K562 (cell line): ENCODE data around the gene ARL11. TPM values are rescaled to one million over a fixed set of nuclear protein-coding genes. Genes with fewer than 3 reads are reported as not detected.

Experiments
- ATAC-seq: fragments of 200-7000 bp; cut with Tn5 transposase; 3 replicates; pipeline ENCODE4 v1.9.1; 2020; ENCODE audit warnings: moderate library complexity
- BruUV-seq: library from RNA; stranded (reverse); fragments of 400-500 nt; replicated peaks from 2 replicates; lab custom pipeline; 2021; lab: Mats Ljungman, UMichigan
- CTCF ChIA-PET: fragments of 300-600 bp; formaldehyde crosslinking; extraction: SDS; loops from one replicate; lab custom pipeline; 2021; ENCODE audit warnings: low intra/inter-chr PET ratio; lab: Yijun Ruan, JAX
- POLR2A ChIA-PET: fragments of 300-600, 350-650 bp; sonication (Branson Sonifier 250); formaldehyde crosslinking; extraction: SDS; loops from one replicate; lab custom pipeline; 2021; ENCODE audit warnings: antibody characterized with exemption, inconsistent platforms; lab: Yijun Ruan, JAX
- DNase-seq, 4 experiments: peaks; one replicate each; pipeline versions ENCODE4 v3.0.0 to v3.0.0-alpha.2; 2011 to 2018; ENCODE audit warnings: low spot score in 3 of 4, mixed read lengths in 3 of 4; ENCODE audit errors: extremely low read depth in 1 of 4
- FAIRE-seq: peaks from 2 replicates; lab custom pipeline; 2011; peaks lifted over from hg19 to GRCh38; lab: Jason Lieb, UNC
- H2AFZ ChIP-seq: 2 replicates; pipeline ENCODE4 v1.6.0; 2011; ENCODE audit warnings: low read depth, low read length, control low read depth, inconsistent platforms
- H3K27ac ChIP-seq: fragments of 200-600 bp; 3 replicates; pipeline ENCODE4 v1.8.0; 2011; ENCODE audit warnings: low read depth, mild to moderate bottlenecking, control low read depth, inconsistent platforms, low read length, moderate library complexity, mixed read lengths; ENCODE audit errors: extremely low read depth
- H3K27me3 ChIP-seq, 2 experiments: fragments of 300-600 bp in 1 of 2; 2 replicates in 1 of 2; 3 replicates in 1 of 2; pipeline versions ENCODE4 v1.6.0 to v1.8.0; 2011; ENCODE audit warnings: inconsistent platforms in 2 of 2, low read length in 2 of 2, mild to moderate bottlenecking in 1 of 2, mixed read lengths in 1 of 2, moderate library complexity in 1 of 2; ENCODE audit not compliant: control insufficient read depth in 2 of 2, insufficient read depth in 2 of 2
- H3K36me3 ChIP-seq: fragments of 300-600 bp; 3 replicates; pipeline ENCODE4 v1.8.0; 2011; ENCODE audit warnings: mild to moderate bottlenecking, low read length, inconsistent platforms; ENCODE audit not compliant: control insufficient read depth, insufficient read depth
- H3K4me1 ChIP-seq, 2 experiments: fragments of 200-600 bp in 1 of 2; replicated peaks in 1 of 2; 2 replicates in 1 of 2; 3 replicates in 1 of 2; pipeline versions ENCODE4 v1.5.1 to v1.8.0; 2011; ENCODE audit warnings: inconsistent platforms in 2 of 2, low read length in 2 of 2, mild to moderate bottlenecking in 1 of 2, mixed read lengths in 1 of 2, moderate library complexity in 1 of 2; ENCODE audit not compliant: control insufficient read depth in 2 of 2, insufficient read depth in 2 of 2
- H3K4me2 ChIP-seq: 2 replicates; pipeline ENCODE4 v1.6.1; 2011; ENCODE audit warnings: low read length, control low read depth, inconsistent platforms, mixed read lengths; ENCODE audit not compliant: insufficient read depth
- H3K4me3 ChIP-seq: fragments of 200-600 bp; sonication (generic), shearing (Covaris generic); 2 replicates; pipeline ENCODE4 v1.5.1; 2016; ENCODE audit warnings: control low read depth, inconsistent platforms
- H3K79me2 ChIP-seq: fragments of 200-600 bp; 3 replicates; pipeline ENCODE4 v1.8.0; 2011; ENCODE audit warnings: low read length, inconsistent platforms; ENCODE audit not compliant: control insufficient read depth, insufficient read depth
- H3K9ac ChIP-seq, 2 experiments: 2 replicates each; pipeline versions ENCODE4 v1.6.0 to v1.6.1; 2011; ENCODE audit warnings: low read depth in 2 of 2, low read length in 2 of 2, control low read depth in 1 of 2, inconsistent platforms in 1 of 2, mild to moderate bottlenecking in 1 of 2, mixed read lengths in 1 of 2; ENCODE audit not compliant: insufficient read depth in 1 of 2
- H3K9me1 ChIP-seq: one replicate; pipeline ENCODE4 v1.6.0; 2011; ENCODE audit warnings: inconsistent platforms, mild to moderate bottlenecking, low read length, moderate library complexity; ENCODE audit not compliant: control insufficient read depth, insufficient read depth
- H3K9me3 ChIP-seq: replicated peaks from 2 replicates; pipeline ENCODE4 v1.5.1; 2011; ENCODE audit warnings: low read depth, low read length, inconsistent platforms; ENCODE audit not compliant: control insufficient read depth, insufficient read depth
- H4K20me1 ChIP-seq: replicated peaks from 2 replicates; pipeline ENCODE4 v1.6.1; 2011; ENCODE audit warnings: low read length, inconsistent platforms, mixed read lengths; ENCODE audit not compliant: control insufficient read depth, insufficient read depth
- BCOR ChIP-seq: fragments of 450-650 bp; IDR thresholded peaks from 2 replicates; pipeline ENCODE4 v1.6.1; 2016
- ESRRB ChIP-seq: fragments of 250-450 bp; sonication (Bioruptor Pico); IDR thresholded peaks from 2 replicates; pipeline ENCODE4 v1.5.0; 2020; ENCODE audit warnings: mild to moderate bottlenecking, moderate library complexity, borderline replicate concordance
- ILK ChIP-seq: fragments of 450-650 bp; IDR thresholded peaks from 2 replicates; pipeline ENCODE4 v1.6.1; 2016; ENCODE audit warnings: missing genetic modification characterization, low read depth, mild to moderate bottlenecking, missing compliant biosample characterization, moderate library complexity, borderline replicate concordance
- KHSRP ChIP-seq: fragments of 450-650 bp; IDR thresholded peaks from 2 replicates; pipeline ENCODE4 v1.6.1; 2017
- PTBP1 ChIP-seq: fragments of 200-400 bp; formaldehyde crosslinking; IDR thresholded peaks from 2 replicates; pipeline ENCODE4 v1.6.1; 2017; ENCODE audit warnings: low read depth, low read length
- REST ChIP-seq, 2 experiments: fragments of 450-650 bp; formaldehyde crosslinking in 1 of 2; IDR thresholded peaks; 2 replicates each; pipeline versions ENCODE4 v1.4.0 to v1.6.1; 2014 to 2020; ENCODE audit warnings: mild to moderate bottlenecking in 2 of 2, borderline replicate concordance in 1 of 2, low read depth in 1 of 2
- SNIP1 ChIP-seq: fragments of 450-650 bp; IDR thresholded peaks from 2 replicates; pipeline ENCODE4 v1.7.1; 2017; ENCODE audit warnings: low read depth, mild to moderate bottlenecking
- U2AF2 ChIP-seq: fragments of 200-400 bp; formaldehyde crosslinking; optimal IDR thresholded peaks from 2 replicates; pipeline ENCODE3; 2017; ENCODE audit warnings: low read depth, mild to moderate bottlenecking, low read length
- ZNF174 ChIP-seq: fragments of 250-450 bp; sonication (Bioruptor Pico); IDR thresholded peaks from 2 replicates; pipeline ENCODE4 v1.4.0; 2020; ENCODE audit warnings: mild to moderate bottlenecking
- ZNF184 ChIP-seq: sonication (generic); formaldehyde crosslinking; IDR thresholded peaks from 2 replicates; pipeline ENCODE4 v1.5.0; 2020; ENCODE audit warnings: missing genetic modification reagents
- ZNF282 ChIP-seq: sonication (generic); formaldehyde crosslinking; IDR thresholded peaks from 2 replicates; pipeline ENCODE4 v1.8.1; 2023; ENCODE audit warnings: missing genetic modification reagents
- ZNF316 ChIP-seq: fragments of 450-650 bp; IDR thresholded peaks from 2 replicates; pipeline ENCODE4 v1.6.1; 2016
- WGBS: fragments of 100-300 bp; shearing (Covaris generic); methylation state at CpG from one replicate; pipeline ENCODE4 v1.1.6; 2016; ENCODE audit warnings: low coverage, mixed read lengths; ENCODE audit not compliant: insufficient coverage; ENCODE audit errors: missing lambda C conversion rate; 5-methylcytosine and 5-hydroxymethylcytosine counted together
- in situ Hi-C: fragments of 300-500 bp; cut with MboI; formaldehyde crosslinking; loops from 4 replicates; pipeline ENCODE4 v1.15.0; 2018; ENCODE audit warnings: inconsistent platforms, mixed read lengths
- intact Hi-C: fragments of 100-400 bp; cut with micrococcal nuclease; formaldehyde crosslinking; loops from 2 replicates; pipeline ENCODE4 v1.14.2; 2022
- polyA plus RNA-seq, 8 experiments: library from polyadenylated mRNA; depleted of rRNA in 4 of 8; stranded (reverse) in 5 of 8; unstranded in 3 of 8; fragments of >200 nt; fragmentation: Nextera tagmentation in 2 of 8; fragmentation: Illumina TruSeq in 1 of 8; extraction: Ambion mirVana in 2 of 8; extraction: Trizol in 1 of 8; gene quantifications; 2 replicates each; pipeline versions ENCODE4 v1.2.1 to v1.2.3, GENCODE V29; 2011 to 2014; ENCODE audit warnings: inconsistent platforms in 1 of 8, missing spikeins in 1 of 8
- total RNA-seq, 7 experiments: library from RNA; depleted of rRNA in 6 of 7; stranded (reverse); fragments of >200 nt in 6 of 7; fragmentation: Illumina TruSeq in 2 of 7; extraction: Trizol in 2 of 7; gene quantifications; 2 replicates each; pipeline versions ENCODE4 v1.2.1 to v1.2.3, GENCODE V29; 2011 to 2021; ENCODE audit warnings: low replicate concordance in 1 of 7

ARL11 gene
- total and polyA plus RNA-seq, 9 of the 15 experiments (the other 6 are each of a cell fraction or from before 2014, with no cell fraction given), result 0.18 to 0.87 (median 0.45) TPM

DNA sequence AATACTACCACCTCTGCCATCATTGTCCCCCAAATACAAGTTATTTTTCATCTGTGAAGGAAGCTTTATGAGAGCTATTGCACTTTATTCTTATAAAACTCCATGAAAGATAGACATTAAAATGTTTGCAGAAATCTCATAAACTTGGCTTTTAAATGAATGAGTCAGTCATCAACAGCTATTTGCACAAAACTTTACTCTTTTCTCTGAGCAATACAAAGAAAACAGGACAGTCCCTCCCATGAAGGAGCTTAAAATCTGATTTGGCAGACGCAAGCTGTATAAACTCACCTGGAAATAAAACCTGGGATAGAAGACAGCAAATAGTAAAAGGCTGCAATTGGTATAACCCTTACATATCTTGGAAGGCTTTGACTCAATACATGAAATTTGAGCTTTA is 26.3 kb upstream of the ARL11 start:
- in situ Hi-C loops, result no loop called here
- Histone ChIP-seq H3K4me2 (no peak overlapping the region), H3K9me1 (no peaks in the 10 kb centered on the region), H3K27ac (no peak overlapping the region), H3K36me3 (no peaks in the 10 kb centered on the region), H3K4me1 (peaks cover 0 to 2% of the 10 kb centered on the region in 2 experiments; a peak in 2 of 5 replicates), H4K20me1 (no peaks in the 10 kb centered on the region), H3K9ac (no peak overlapping the region), H3K79me2 (no peaks in the 10 kb centered on the region), H2AFZ (no peak overlapping the region), H3K4me3 (no peak overlapping the region), H3K9me3 (no peaks in the 10 kb centered on the region), H3K27me3 (no peaks in the 10 kb centered on the region)
- CTCF ChIA-PET, result no interaction called here
- BruUV-seq, result no TSS peak
- FAIRE-seq, result no peak
- intact Hi-C loops, result no loop called here
- no peak for DNase-seq
- TF ChIP-seq BCOR, result no peak
- TF ChIP-seq ILK (tag), result no peak
- no peak for TF ChIP-seq ZNF282
- TF ChIP-seq ZNF316, result no peak
- TF ChIP-seq SNIP1, result no peak
- TF ChIP-seq ZNF184 (CRISPR knock-in tag), result no peak
- no peak for TF ChIP-seq PTBP1
- TF ChIP-seq KHSRP, result no peak
- no peak for TF ChIP-seq REST (IDR thresholded peaks at IDR 0.05; ENCODE audit: borderline replicate concordance)
- no peak for TF ChIP-seq REST (CRISPR knock-in tag; IDR thresholded peaks at IDR 0.05; ENCODE audit: low read depth)
- no peak for TF ChIP-seq ZNF174 (CRISPR knock-in tag)
- no peak for TF ChIP-seq U2AF2
- TF ChIP-seq ESRRB (CRISPR knock-in tag), result no peak
- ATAC-seq, result no peak
- WGBS, result 41% methylated on average over 1 of the region's 1 CpG
- POLR2A ChIA-PET, result interaction anchor here (1.1 to 2.1 kb wide), 2 partner anchors 12 to 14 kb away, joined by 4 to 8 read pairs; no protein-coding TSS in a partner anchor
